KBM-7 (cell line): Measurements from ENCODE around the gene FAM3A.

Experiments
- DNase-seq: peaks from one replicate; pipeline ENCODE4 v3.0.0-alpha.2; 2015
- in situ Hi-C: fragments of 300-500 bp; cut with MboI; formaldehyde crosslinking; loops from 2 replicates; pipeline ENCODE4 v1.14.3; 2020; ENCODE audit warnings: low sequenced_read_pairs, low pct_unique_long_range_greater_than_20kb, mixed read lengths

Gene FAM3A

GRCh38 chrX:154539077-154539476 is 23.0 kb upstream of the FAM3A start:
- in situ Hi-C loops = no loop called here
- no peak for DNase-seq

- in situ Hi-C loops = no loop called here
- no peak for DNase-seq
These were observed 19.9 kb upstream of the FAM3A start for GRCh38 chrX:154535892-154536291.

- in situ Hi-C loops = no loop called here
These were observed 18.7 kb upstream of the FAM3A start for GRCh38 chrX:154534526-154535322.

GRCh38 chrX:154532690-154533089 is 16.7 kb upstream of the FAM3A start:
- in situ Hi-C loops = no loop called here
- no peak for DNase-seq

More at GRCh38 chrX:154534526-154535322, 18.7 kb upstream of the FAM3A start:
- DNase-seq = peak; percentile 93

GRCh38 chrX:154531626-154532025 is 15.6 kb upstream of the FAM3A start:
- in situ Hi-C loops = no loop called here

GRCh38 chrX:154530286-154530685 is 14.3 kb upstream of the FAM3A start:
- DNase-seq = no peak

More at GRCh38 chrX:154531626-154532025, 15.6 kb upstream of the FAM3A start:
- no peak for DNase-seq

GRCh38 chrX:154529206-154529612 is 13.2 kb upstream of the FAM3A start:
- no peak for DNase-seq
- in situ Hi-C loops = no loop called here

More at GRCh38 chrX:154530286-154530685, 14.3 kb upstream of the FAM3A start:
- in situ Hi-C loops = no loop called here

GRCh38 chrX:154526901-154527675 is 11.1 kb upstream of the FAM3A start:
- DNase-seq = peak; percentile 94
- in situ Hi-C loops = no loop called here

- DNase-seq = no peak
- in situ Hi-C loops = no loop called here
These were observed 9.8 kb upstream of the FAM3A start for GRCh38 chrX:154525606-154526490.

- no peak for DNase-seq
- in situ Hi-C loops = no loop called here
These were observed 3.4 kb upstream of the FAM3A start for GRCh38 chrX:154519389-154519788.

- no peak for DNase-seq
- in situ Hi-C loops = no loop called here
These were observed 1.2 kb upstream of the FAM3A start for GRCh38 chrX:154517101-154517781.

GRCh38 chrX:154516656-154517100 is 646 bp upstream of the FAM3A start:
- in situ Hi-C loops = no loop called here
- DNase-seq = no peak

GRCh38 chrX:154515090-154515965 is 704 bp downstream of the FAM3A start:
- peak; percentile 68 for DNase-seq
- in situ Hi-C loops = no loop called here

GRCh38 chrX:154513716-154514115 is 2.3 kb downstream of the FAM3A start:
- in situ Hi-C loops = no loop called here
- DNase-seq = no peak

- in situ Hi-C loops = no loop called here
- DNase-seq = no peak
These were observed 3.0 kb downstream of the FAM3A start for GRCh38 chrX:154512879-154513553.

- DNase-seq = no peak
- in situ Hi-C loops = no loop called here
These were observed 4.3 kb downstream of the FAM3A start for GRCh38 chrX:154511761-154512160.

GRCh38 chrX:154509455-154509854 is 6.6 kb downstream of the FAM3A start:
- DNase-seq = no peak
- in situ Hi-C loops = no loop called here
